ENCODE measurements around the gene SLK.

The SLK gene

DNA sequence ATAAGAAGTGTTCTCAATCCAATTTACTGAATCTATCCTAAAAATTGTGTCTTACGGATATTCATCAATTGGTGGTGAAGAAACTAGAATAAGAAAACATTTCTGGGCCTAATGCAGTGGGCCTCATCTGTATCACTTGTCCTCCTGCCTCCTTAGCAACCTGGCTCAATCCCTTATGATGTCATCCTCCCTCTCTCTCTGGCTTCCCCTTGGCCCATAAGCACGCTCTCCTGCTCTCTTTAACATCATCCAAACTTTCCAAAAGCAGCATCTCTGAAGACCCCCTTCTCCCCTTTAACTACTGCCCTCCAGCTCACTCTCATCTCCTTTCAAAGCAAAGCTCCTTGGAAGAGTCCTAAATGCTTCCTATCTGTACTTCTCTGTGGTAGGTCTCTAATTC is 44.3 kb upstream of the SLK start:
- no peak overlapping the region for H3K4me3 ChIP-seq (ENCODE audit: low read depth, low read length)
- no peak for TF ChIP-seq CTCF (IDR thresholded peaks at IDR 0.05; ENCODE audit: low read depth, low read length)

DNA sequence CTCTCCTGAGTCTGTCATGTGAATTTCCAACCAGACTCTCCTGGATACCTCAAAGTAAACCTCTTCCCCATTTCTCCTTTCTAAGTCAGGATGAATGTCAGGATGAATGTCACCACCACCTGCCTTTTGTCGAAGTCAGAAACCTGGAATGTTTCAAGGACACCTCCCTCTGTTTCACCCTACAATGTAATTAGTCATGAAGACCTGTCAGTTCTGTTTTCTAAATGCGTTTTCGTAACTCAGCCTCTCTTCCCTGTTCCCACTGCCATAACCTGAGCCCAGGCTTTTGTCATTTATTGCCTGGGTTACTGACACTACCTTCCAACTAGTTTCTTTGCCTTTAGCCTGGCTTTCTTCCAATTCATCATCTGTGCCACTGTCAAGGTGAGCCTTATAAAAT is 43.4 kb upstream of the SLK start:
- TF ChIP-seq CTCF (IDR thresholded peaks at IDR 0.05; ENCODE audit: low read depth, low read length): no peak
- no peak overlapping the region for H3K4me3 ChIP-seq (ENCODE audit: low read depth, low read length)

GRCh38 chr10:103925591-103925990 is 41.3 kb upstream of the SLK start:
- no peak for TF ChIP-seq CTCF (IDR thresholded peaks at IDR 0.05; ENCODE audit: low read depth, low read length)
- H3K4me3 ChIP-seq (ENCODE audit: low read depth, low read length): no peak overlapping the region

GRCh38 chr10:103926722-103927319 is 40.1 kb upstream of the SLK start:
- H3K4me3 ChIP-seq (ENCODE audit: low read depth, low read length): no peak overlapping the region
- no peak for TF ChIP-seq CTCF (IDR thresholded peaks at IDR 0.05; ENCODE audit: low read depth, low read length)

- no peak for TF ChIP-seq CTCF (IDR thresholded peaks at IDR 0.05; ENCODE audit: low read depth, low read length)
- H3K4me3 ChIP-seq (ENCODE audit: low read depth, low read length): no peak overlapping the region
These were observed 38.2 kb upstream of the SLK start for GRCh38 chr10:103928784-103929183.

DNA sequence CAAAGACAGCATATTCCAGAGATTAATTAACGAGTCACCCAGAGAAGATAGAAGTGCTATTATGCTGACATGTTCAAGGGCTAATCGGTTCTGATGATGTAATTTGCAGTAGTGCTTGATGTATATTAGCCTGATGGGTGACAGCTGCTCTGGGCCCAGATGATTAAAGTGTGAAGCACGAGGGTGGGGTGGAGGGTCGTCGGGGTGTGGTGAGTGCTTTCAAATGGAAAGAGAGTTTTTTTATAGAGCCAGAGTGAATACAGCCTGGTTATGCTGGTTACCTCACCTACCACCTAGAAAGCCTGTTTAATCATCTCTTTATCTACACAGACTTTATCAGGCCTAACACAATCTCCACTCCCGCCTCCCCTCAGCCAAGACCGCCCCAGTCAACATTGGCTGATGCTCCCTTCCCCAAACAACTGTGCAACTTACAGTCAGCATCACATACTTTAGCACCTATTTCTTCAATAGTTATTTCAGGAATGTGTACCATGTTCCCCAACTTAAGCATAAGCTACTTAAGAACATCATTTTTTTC is 37.5 kb upstream of the SLK start:
- no peak overlapping the region for H3K4me3 ChIP-seq (ENCODE audit: low read depth, low read length)
- no peak for TF ChIP-seq CTCF (IDR thresholded peaks at IDR 0.05; ENCODE audit: low read depth, low read length)

GRCh38 chr10:103930449-103930848 is 36.5 kb upstream of the SLK start:
- TF ChIP-seq CTCF (IDR thresholded peaks at IDR 0.05; ENCODE audit: low read depth, low read length): no peak
- no peak overlapping the region for H3K4me3 ChIP-seq (ENCODE audit: low read depth, low read length)

All from WI38 (cell line).